CD4-positive, alpha-beta T cell treated with Interleukin-21 for 1 hour (primary cell): ENCODE measurements around the gene TTC33.

ENCODE experiments used
- DNase-seq: peaks from one replicate; pipeline ENCODE4 v3.0.0-alpha.2; 2020

TTC33 gene

GRCh38 chr5:40465416-40465815 lies 290.3 kb downstream of the TTC33 start:
- no peak for DNase-seq

- DNase-seq: no peak
These were observed 291.2 kb downstream of the TTC33 start for GRCh38 chr5:40464511-40464910.
